Mucosa of rectum (tissue), 2 donors: ENCODE measurements around the gene VWA3B.
"Not testable (repeated sequence)": the region's sequence is repeated elsewhere in the genome, so short reads cannot be mapped to it uniquely, and the experiment has no call there.

Source experiments
- H3K27ac ChIP-seq, 2 donors: one replicate each; pipeline ENCODE4 v1.7.0; 2013; ENCODE audit warnings: inconsistent platforms in 2 of 2, low read depth in 2 of 2, low read length in 2 of 2
- H3K27me3 ChIP-seq, 2 donors: one replicate each; pipeline ENCODE4 v1.7.0; 2013; ENCODE audit warnings: low read length in 2 of 2; ENCODE audit not compliant: control insufficient read depth in 2 of 2, insufficient read depth in 2 of 2
- H3K36me3 ChIP-seq, 2 donors: one replicate each; pipeline ENCODE4 v1.7.0; 2013; ENCODE audit warnings: low read length in 2 of 2; ENCODE audit not compliant: control insufficient read depth in 2 of 2, insufficient read depth in 2 of 2
- H3K4me1 ChIP-seq, 2 donors: one replicate each; pipeline ENCODE4 v1.7.0; 2013; ENCODE audit warnings: low read length in 2 of 2, mild to moderate bottlenecking in 1 of 2; ENCODE audit not compliant: control insufficient read depth in 2 of 2, insufficient read depth in 2 of 2
- H3K4me3 ChIP-seq, 2 donors: one replicate each; pipeline ENCODE4 v1.7.0; 2013; ENCODE audit warnings: low read length in 2 of 2
- H3K9ac ChIP-seq, 2 donors: one replicate each; pipeline ENCODE4 v1.7.0; 2013; ENCODE audit warnings: low read length in 2 of 2, low read depth in 1 of 2, mild to moderate bottlenecking in 1 of 2
- H3K9me3 ChIP-seq, 2 donors: one replicate each; pipeline ENCODE4 v1.7.0; 2013; ENCODE audit warnings: low read length in 2 of 2; ENCODE audit not compliant: control insufficient read depth in 2 of 2
- donor health status: healthy.
- donor health status: Normal muscosa, but diverticular disease.

The VWA3B gene

DNA sequence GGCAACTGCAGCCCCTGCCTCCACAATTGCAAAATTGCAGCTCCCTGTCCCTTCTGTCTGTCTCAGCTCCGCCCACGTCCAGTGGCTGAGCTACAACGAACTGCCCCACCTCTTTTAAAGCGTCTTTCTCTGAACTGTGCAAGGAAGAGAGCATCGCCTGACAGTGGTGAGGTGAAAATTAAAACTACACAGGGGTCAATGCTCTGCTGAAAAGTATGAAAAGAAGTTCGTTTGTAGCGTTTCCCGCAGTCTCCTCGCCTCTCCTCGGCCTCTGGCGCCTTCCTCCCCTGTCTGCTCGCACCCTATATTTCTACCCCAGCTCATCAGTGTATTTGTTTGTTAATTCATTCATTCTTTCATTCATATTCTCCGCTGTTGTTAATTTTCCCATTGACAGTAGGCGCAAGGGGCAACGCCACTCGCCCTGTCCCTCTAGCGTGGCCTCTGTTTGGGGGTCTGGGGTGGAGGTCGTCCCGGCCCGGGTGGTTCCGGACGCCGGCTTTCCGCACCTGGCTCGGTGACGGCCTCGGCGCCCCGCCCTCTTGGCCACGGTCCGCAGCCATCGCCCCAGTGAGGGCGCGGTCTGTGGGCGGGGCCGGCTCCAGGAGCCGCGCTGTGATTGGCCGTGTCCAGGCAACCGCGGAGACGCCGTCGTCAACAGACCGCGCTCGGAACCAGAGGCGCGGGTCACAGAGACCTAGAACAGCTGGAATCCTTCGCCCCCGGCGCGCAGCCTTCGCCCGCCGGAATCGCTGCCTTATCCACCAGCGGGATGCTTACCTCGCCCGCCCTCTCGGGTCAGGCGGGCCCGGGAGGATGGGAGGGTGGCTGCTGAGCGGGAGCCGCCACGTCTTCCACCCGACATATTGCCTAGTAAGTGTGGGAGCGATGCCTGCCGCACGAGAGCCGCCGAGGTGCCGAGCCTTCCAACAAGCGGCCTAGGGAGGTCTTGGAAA, at the start of gene VWA3B:
TSS of gene VWA3B (plus strand) at position 677 of the 956 bp plus-strand sequence. CDS start 5,926 bp downstream, outside the sequence.
- peak within 1 kb of the TSS; percentile 84 to 89 for H3K9ac ChIP-seq
- peaks cover 4 to 6% of the 10 kb centered on the region in 2 donors for H3K27me3 ChIP-seq
- peak within 1 kb of the TSS; percentile 92 to 96 for H3K27ac ChIP-seq
- peaks cover 26 to 44% of the 10 kb centered on the region in 2 donors for H3K4me1 ChIP-seq
- no peaks in the 10 kb centered on the region for H3K9me3 ChIP-seq
- H3K36me3 ChIP-seq, result no peaks in the 10 kb centered on the region
- peak within 1 kb of the TSS; percentile 71 to 84 for H3K4me3 ChIP-seq

GRCh38 chr2:98037206-98037605, 49.8 kb upstream of the VWA3B start:
- H3K9ac ChIP-seq, result no peak overlapping the region
- H3K27me3 ChIP-seq, result no peaks in the 10 kb centered on the region
- no peaks in the 10 kb centered on the region for H3K36me3 ChIP-seq
- peak overlapping the region in 1 of 2 donors; percentile 62 for H3K27ac ChIP-seq
- peaks cover 29 to 49% of the 10 kb centered on the region in 2 donors for H3K4me1 ChIP-seq
- H3K9me3 ChIP-seq, result no peaks in the 10 kb centered on the region
- H3K4me3 ChIP-seq, result no peak overlapping the region

GRCh38 chr2:98037666-98038336, 49.2 kb upstream of the VWA3B start:
- H3K27me3 ChIP-seq, result no peaks in the 10 kb centered on the region
- no peaks in the 10 kb centered on the region for H3K9me3 ChIP-seq
- no peak overlapping the region for H3K9ac ChIP-seq
- H3K4me1 ChIP-seq, result peaks cover 29 to 49% of the 10 kb centered on the region in 2 donors
- H3K4me3 ChIP-seq, result no peak overlapping the region
- no peaks in the 10 kb centered on the region for H3K36me3 ChIP-seq
- H3K27ac ChIP-seq, result no peak overlapping the region

GRCh38 chr2:98039085-98039756, 47.7 kb upstream of the VWA3B start:
- Histone ChIP-seq H3K4me1 (peaks cover 29 to 44% of the 10 kb centered on the region in 2 donors), H3K9me3 (no peaks in the 10 kb centered on the region), H3K4me3 (no peak overlapping the region), H3K27ac (peak overlapping the region in 1 of 2 donors; percentile 35), H3K36me3 (no peaks in the 10 kb centered on the region), H3K27me3 (no peaks in the 10 kb centered on the region), H3K9ac (no peak overlapping the region)

GRCh38 chr2:98040331-98040939, 46.5 kb upstream of the VWA3B start:
- Histone ChIP-seq H3K9ac (no peak overlapping the region), H3K36me3 (no peaks in the 10 kb centered on the region), H3K4me3 (no peak overlapping the region), H3K27me3 (no peaks in the 10 kb centered on the region), H3K4me1 (peaks cover 29 to 39% of the 10 kb centered on the region in 2 donors), H3K9me3 (peaks cover 0 to 5% of the 10 kb centered on the region in 2 donors), H3K27ac (no peak overlapping the region)

GRCh38 chr2:98043101-98043500, 43.9 kb upstream of the VWA3B start:
- peaks cover 0 to 5% of the 10 kb centered on the region in 2 donors for H3K9me3 ChIP-seq
- no peak overlapping the region for H3K9ac ChIP-seq
- H3K4me3 ChIP-seq, result no peak overlapping the region
- no peaks in the 10 kb centered on the region for H3K27me3 ChIP-seq
- peaks cover 15 to 18% of the 10 kb centered on the region in 2 donors for H3K4me1 ChIP-seq
- no peak overlapping the region for H3K27ac ChIP-seq
- H3K36me3 ChIP-seq, result no peaks in the 10 kb centered on the region

GRCh38 chr2:98044730-98045129, 42.2 kb upstream of the VWA3B start:
- not testable (repeated sequence) for H3K27me3 ChIP-seq, H3K9ac ChIP-seq, H3K27ac ChIP-seq, H3K4me3 ChIP-seq, H3K36me3 ChIP-seq, H3K9me3 ChIP-seq
- H3K4me1 ChIP-seq, result peaks cover 11 to 12% of the 10 kb centered on the region in 2 donors

GRCh38 chr2:98050070-98050469, 36.9 kb upstream of the VWA3B start:
- H3K27ac ChIP-seq, result peak overlapping the region; percentile 62 to 70
- no peaks in the 10 kb centered on the region for H3K36me3 ChIP-seq
- no peak overlapping the region for H3K4me3 ChIP-seq
- H3K9me3 ChIP-seq, result no peaks in the 10 kb centered on the region
- H3K9ac ChIP-seq, result peak overlapping the region in 1 of 2 donors; percentile 26
- H3K4me1 ChIP-seq, result peaks cover 5 to 8% of the 10 kb centered on the region in 2 donors
- no peaks in the 10 kb centered on the region for H3K27me3 ChIP-seq

- no peak overlapping the region for H3K4me3 ChIP-seq
- H3K9ac ChIP-seq, result no peak overlapping the region
- H3K4me1 ChIP-seq, result no peaks in the 10 kb centered on the region
- no peak overlapping the region for H3K27ac ChIP-seq
- H3K27me3 ChIP-seq, result no peaks in the 10 kb centered on the region
- no peaks in the 10 kb centered on the region for H3K36me3 ChIP-seq
- no peaks in the 10 kb centered on the region for H3K9me3 ChIP-seq
Measured at GRCh38 chr2:98058191-98058975, 28.6 kb upstream of the VWA3B start.
